Pons (tissue), 1 donor: ENCODE data around the gene TEF.
"Not testable (repeated sequence)": the region's sequence is repeated elsewhere in the genome, so short reads cannot be mapped to it uniquely, and the experiment has no call there.

ENCODE experiments used
- DNase-seq: peaks from one replicate; pipeline ENCODE4 v3.0.0-alpha.2; 2016; ENCODE audit warnings: low spot score

The TEF gene

GRCh38 chr22:41425660-41426365 lies 44.1 kb downstream of the TEF start:
- no peak for DNase-seq

- peak; percentile 52 for DNase-seq
Observed at GRCh38 chr22:41429232-41429950, 47.6 kb downstream of the TEF start.

- no peak for DNase-seq
Observed at GRCh38 chr22:41429951-41430332, 48.2 kb downstream of the TEF start.

- no peak for DNase-seq
Observed at GRCh38 chr22:41431656-41432055, 49.9 kb downstream of the TEF start.

- DNase-seq, result not testable (repeated sequence)
Observed at GRCh38 chr22:41433480-41433879, 51.7 kb downstream of the TEF start.

- DNase-seq, result not testable (repeated sequence)
Observed at GRCh38 chr22:41434361-41435003, 52.7 kb downstream of the TEF start.

- DNase-seq, result no peak
Observed at GRCh38 chr22:41435560-41435959, 53.8 kb downstream of the TEF start.

GRCh38 chr22:41436322-41437113 lies 54.8 kb downstream of the TEF start:
- no peak for DNase-seq

- no peak for DNase-seq
Observed at GRCh38 chr22:41437198-41437597, 55.5 kb downstream of the TEF start.

- not testable (repeated sequence) for DNase-seq
Observed at GRCh38 chr22:41440511-41440910, 58.8 kb downstream of the TEF start.

- DNase-seq, result peak; percentile 69
Observed at GRCh38 chr22:41442240-41442792, 60.6 kb downstream of the TEF start.

GRCh38 chr22:41444360-41445128 lies 62.8 kb downstream of the TEF start:
- DNase-seq, result peak; percentile 94

- no peak for DNase-seq
Observed at GRCh38 chr22:41445129-41446056, 63.7 kb downstream of the TEF start.

- no peak for DNase-seq
Observed at GRCh38 chr22:41446057-41446501, 64.3 kb downstream of the TEF start.

- peak; percentile 96 for DNase-seq
Observed at GRCh38 chr22:41446639-41447434, 65.1 kb downstream of the TEF start, which contains the start of gene TOB2. TOB2 (minus strand) TSS chr22:41446801; CDS start chr22:41437345, 9,456 bp downstream.

GRCh38 chr22:41447435-41448188 lies 65.9 kb downstream of the TEF start:
- DNase-seq, result peak; percentile 68

- peak; percentile 100 for DNase-seq
Observed at GRCh38 chr22:41448189-41448808, 66.6 kb downstream of the TEF start.
